Measurements from ENCODE around the gene GATA6. TPM values are rescaled to one million over a fixed set of nuclear protein-coding genes. Genes with fewer than 3 reads are reported as not detected.

The GATA6 gene
- total and polyA plus RNA-seq, 10 of the 15 experiments (the other 5 are each of a cell fraction or from before 2014, with no cell fraction given), result 0.04 to 0.05 TPM; not detected in 8

- H3K36me3 ChIP-seq (ENCODE audit: control insufficient read depth in 2 of 2, insufficient read depth in 2 of 2, low read length in 1 of 2), result no peaks in the 10 kb centered on the region
- H3K9me3 ChIP-seq (replicated peaks; ENCODE audit: control insufficient read depth, insufficient read depth, low read length), result no peaks in the 10 kb centered on the region; the same call in 2 of the 3 replicates
- RAD21 ChIA-PET (ENCODE audit: unreplicated experiment), result no interaction called here
- no peak overlapping the region for H3K4me3 ChIP-seq
- no peaks in the 10 kb centered on the region for H3K79me2 ChIP-seq (ENCODE audit: control insufficient read depth, insufficient read depth, low read length)
- BruUV-seq (replicated peaks), result no TSS peak
- ATAC-seq, result no peak
- intact Hi-C loops (cut with micrococcal nuclease; ENCODE audit: unreplicated experiment) (no loop called here), in situ Hi-C loops (cut with MboI) (no loop called here)
- no peak overlapping the region for H3K4me2 ChIP-seq (ENCODE audit: control insufficient read depth, insufficient read depth)
- FAIRE-seq, result no peak
- 5% methylated on average over 36 of the region's 36 CpGs for WGBS (ENCODE audit: insufficient coverage, insufficient replicate concordance, low lambda C conversion rate, missing lambda C conversion rate)
- H3K9ac ChIP-seq (ENCODE audit: control insufficient read depth, insufficient read depth, low read length), result no peak overlapping the region
- H4K20me1 ChIP-seq (ENCODE audit: control insufficient read depth, insufficient read depth), result no peaks in the 10 kb centered on the region
- no peak for DNase-seq (ENCODE audit: low read depth, low spot score)
- SMC1A ChIA-PET (ENCODE audit: uncharacterized antibody, unreplicated experiment), result no interaction called here
- CTCF ChIA-PET, result no interaction called here
- no peaks in the 10 kb centered on the region for H3K4me1 ChIP-seq (ENCODE audit: control insufficient read depth, insufficient read depth, low read length)
- TF ChIP-seq POLR2AphosphoS5 (IDR thresholded peaks at IDR 0.05; ENCODE audit: low read length) (no peak), EZH2 (IDR thresholded peaks at IDR 0.05; ENCODE audit: borderline replicate concordance, control insufficient read depth, low read depth, low read length) (0 out of 2 replicates have a peak, but pooled peaks have one; percentile 34)
- no peak overlapping the region for H3K27ac ChIP-seq (ENCODE audit: control insufficient read depth, insufficient read depth)
- no peak overlapping the region for H2AFZ ChIP-seq (ENCODE audit: control insufficient read depth, low read depth, low read length)
- H3K27me3 ChIP-seq (replicated peaks in 1 of 2; ENCODE audit: control insufficient read depth in 2 of 2, insufficient read depth in 2 of 2, low read length in 1 of 2), result peaks cover 13 to 23% of the 10 kb centered on the region in 2 experiments
- POLR2A ChIA-PET, result no interaction called here
These were observed 948 bp upstream of the GATA6 start for GRCh38 chr18:22168360-22168921.

GRCh38 chr18:22169889-22170420 lies 566 bp downstream of the GATA6 start:
- Histone ChIP-seq H4K20me1 (ENCODE audit: control insufficient read depth, insufficient read depth) (no peaks in the 10 kb centered on the region), H3K9ac (ENCODE audit: control insufficient read depth, insufficient read depth, low read length) (no peak overlapping the region), H3K36me3 (ENCODE audit: control insufficient read depth in 2 of 2, insufficient read depth in 2 of 2, low read length in 1 of 2) (no peaks in the 10 kb centered on the region), H3K27ac (ENCODE audit: control insufficient read depth, insufficient read depth) (no peak overlapping the region), H3K27me3 (replicated peaks in 1 of 2; ENCODE audit: control insufficient read depth in 2 of 2, insufficient read depth in 2 of 2, low read length in 1 of 2) (peaks cover 13 to 18% of the 10 kb centered on the region in 2 experiments), H3K79me2 (ENCODE audit: control insufficient read depth, insufficient read depth, low read length) (no peaks in the 10 kb centered on the region), H3K4me3 (peak overlapping the region; percentile 50; the same call in 1 of the 2 replicates), H3K9me3 (replicated peaks; ENCODE audit: control insufficient read depth, insufficient read depth, low read length) (no peaks in the 10 kb centered on the region; the same call in 2 of the 3 replicates), H2AFZ (ENCODE audit: control insufficient read depth, low read depth, low read length) (no peak overlapping the region), H3K4me2 (ENCODE audit: control insufficient read depth, insufficient read depth) (peak overlapping the region; percentile 62; the same call in 1 of the 2 replicates), H3K4me1 (ENCODE audit: control insufficient read depth, insufficient read depth, low read length) (no peaks in the 10 kb centered on the region)
- TF ChIP-seq CBX5 (IDR thresholded peaks at IDR 0.05; ENCODE audit: low read depth) (no peak), EZH2 (IDR thresholded peaks at IDR 0.05; ENCODE audit: borderline replicate concordance, control insufficient read depth, low read depth, low read length) (0 out of 2 replicates have a peak, but pooled peaks have one; percentile 88)
- BruUV-seq (replicated peaks), result no TSS peak
- POLR2A ChIA-PET, result no interaction called here
- intact Hi-C loops (cut with micrococcal nuclease; ENCODE audit: unreplicated experiment), result no loop called here
- ATAC-seq (peak; percentile 20; the same call in 2 of the 3 replicates), FAIRE-seq (no peak), DNase-seq (ENCODE audit: low read depth, low spot score) (no peak)
- in situ Hi-C loops (cut with MboI), result no loop called here
- RAD21 ChIA-PET (ENCODE audit: unreplicated experiment), result no interaction called here
- SMC1A ChIA-PET (ENCODE audit: uncharacterized antibody, unreplicated experiment), result no interaction called here
- CTCF ChIA-PET, result no interaction called here
- WGBS (ENCODE audit: insufficient coverage, insufficient replicate concordance, low lambda C conversion rate, missing lambda C conversion rate), result 5% methylated on average over 27 of the region's 49 CpGs

Data from GM12878 (cell line).